Pancreas (tissue), 10 donors: ENCODE results near the gene AHRR. TPM values are rescaled to one million over a fixed set of nuclear protein-coding genes. Genes with fewer than 3 reads are reported as not detected.

ENCODE experiments used
- ATAC-seq, 4 donors: fragments of 200-7000 bp; cut with Tn5 transposase; one replicate each; pipeline versions ENCODE4 v1.8.0 to v1.9.1; 2020; ENCODE audit warnings: mild to moderate bottlenecking in 4 of 4, moderate library complexity in 4 of 4
- DNase-seq, 6 donors: peaks; one replicate each; pipeline ENCODE4 v3.0.0-alpha.2; 2020
- FAIRE-seq: peaks from 2 replicates; lab custom pipeline; 2012; peaks lifted over from hg19 to GRCh38; lab: Jason Lieb, UNC
- H3K27ac ChIP-seq, 4 donors: fragments of 200-600 bp; sonication (generic); 1 replicate in 3 of 4; 2 replicates in 1 of 4; pipeline versions ENCODE4 v1.5.0 to v1.8.0; 2020
- H3K27me3 ChIP-seq, 4 donors: fragments of 200-600 bp; one replicate each; pipeline ENCODE4 v1.8.0; 2021
- H3K36me3 ChIP-seq, 3 donors: fragments of 200-600 bp; sonication (generic) in 1 of 3; one replicate each; pipeline versions ENCODE4 v1.5.0 to v1.8.0; 2020 to 2021
- H3K4me1 ChIP-seq, 3 donors: fragments of 200-600 bp; one replicate each; pipeline ENCODE4 v1.8.0; 2021
- H3K4me3 ChIP-seq, 4 donors: fragments of 200-600 bp; sonication (generic) in 2 of 4; one replicate each; pipeline versions ENCODE4 v1.5.0 to v1.8.0; 2020 to 2021
- H3K9me3 ChIP-seq, 4 donors: fragments of 200-600 bp; one replicate each; pipeline ENCODE4 v1.8.0; 2021
- WGBS, 2 donors: extraction: QIAGEN DNeasy Blood & Tissue Kit; methylation state at CpG; one replicate each; pipeline ENCODE4 v1.1.7; 2013; 5-methylcytosine and 5-hydroxymethylcytosine counted together
- intact Hi-C, 3 donors: fragments of 100-400 bp; cut with DNase I; formaldehyde crosslinking; loops; one replicate each; pipeline versions ENCODE4 v1.11.1 to v1.14.2; 2022
- polyA plus RNA-seq, 2 donors: library from polyadenylated mRNA; stranded (reverse); fragments of 200-250 nt; gene quantifications; one replicate each; pipeline ENCODE4 v1.2.3, GENCODE V29; 2013
- total RNA-seq, 6 donors: library from RNA; stranded (reverse); fragmentation: NEBNext Ultra II Directional in 4 of 6; extraction: Animal tissue kit (Norgen Biotek cat#: 25700) in 4 of 6; gene quantifications; one replicate each; pipeline versions ENCODE4 v1.2.1 to v1.2.4, GENCODE V29; 2021 to 2023
- TF ChIP-seq, protein P1 (sequence below), 4 donors: fragments of 200-600 bp; sonication (generic) in 3 of 4; IDR thresholded peaks; one replicate each; pipeline versions ENCODE4 v1.5.0 to v1.8.0; 2021; ENCODE audit warnings: antibody characterized with exemption in 4 of 4
- donor health status: healthy with polysubstance abuse.
- donor health status: DM: no; HTN: no; CAD: no; lungs with moderate emphysema.
- donor health status: DM: no; HTN: no; CAD: no.
- donor health status: control.
- donor health status: control.
- donor health status: Bipolar disorder and iron deficiency.
- donor health status: DM: yes; HTN: yes; CAD: no.
- donor health status: DM: no; HTN: no; CAD: no.
- donor health status: DM: no; HTN: no; CAD: no.
- donor health status: DM: yes; HTN: yes; CAD: no.

The AHRR gene
- total and polyA plus RNA-seq, 8 donors: 0.34 to 1.7 (median 0.69) TPM

DNA sequence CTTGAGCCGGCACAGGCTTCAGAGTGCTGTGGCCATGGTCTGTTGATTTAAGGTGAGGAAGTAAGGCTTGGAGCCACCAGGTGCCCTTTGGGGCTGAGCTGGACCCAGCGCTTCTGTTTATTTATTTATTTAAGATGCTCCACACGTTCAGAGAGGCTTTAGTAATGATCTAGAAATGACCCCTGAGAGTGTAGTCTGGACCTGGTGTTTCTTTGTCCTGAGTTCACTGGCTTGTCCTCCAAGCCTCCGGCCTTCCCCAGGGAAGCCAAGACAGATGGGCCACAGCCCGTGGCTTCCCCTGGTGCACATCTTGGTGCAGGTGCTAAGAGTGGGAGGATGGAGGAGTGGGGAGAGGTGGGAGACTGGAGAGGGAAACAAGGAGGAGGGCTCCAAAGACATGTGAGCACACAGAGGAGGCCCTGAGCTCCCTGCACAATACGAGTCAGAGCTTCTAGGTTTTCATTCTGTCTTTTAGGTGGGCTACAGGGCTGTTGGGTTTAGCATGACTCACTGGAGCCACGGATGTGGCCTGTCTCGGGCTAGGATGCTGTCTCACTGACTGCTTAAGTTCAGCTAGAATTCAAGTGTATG is 56.9 kb downstream of the AHRR start:
- Histone ChIP-seq H3K9me3 (no peaks in the 10 kb centered on the region), H3K27ac (no peak overlapping the region), H3K27me3 (no peaks in the 10 kb centered on the region), H3K4me3 (no peak overlapping the region), H3K4me1 (no peaks in the 10 kb centered on the region), H3K36me3 (no peaks in the 10 kb centered on the region)
- FAIRE-seq (no peak), ATAC-seq (no peak), DNase-seq (peak in 1 of 6 donors; percentile 18)
- intact Hi-C loops: no loop called here
- TF ChIP-seq, protein P1, sequence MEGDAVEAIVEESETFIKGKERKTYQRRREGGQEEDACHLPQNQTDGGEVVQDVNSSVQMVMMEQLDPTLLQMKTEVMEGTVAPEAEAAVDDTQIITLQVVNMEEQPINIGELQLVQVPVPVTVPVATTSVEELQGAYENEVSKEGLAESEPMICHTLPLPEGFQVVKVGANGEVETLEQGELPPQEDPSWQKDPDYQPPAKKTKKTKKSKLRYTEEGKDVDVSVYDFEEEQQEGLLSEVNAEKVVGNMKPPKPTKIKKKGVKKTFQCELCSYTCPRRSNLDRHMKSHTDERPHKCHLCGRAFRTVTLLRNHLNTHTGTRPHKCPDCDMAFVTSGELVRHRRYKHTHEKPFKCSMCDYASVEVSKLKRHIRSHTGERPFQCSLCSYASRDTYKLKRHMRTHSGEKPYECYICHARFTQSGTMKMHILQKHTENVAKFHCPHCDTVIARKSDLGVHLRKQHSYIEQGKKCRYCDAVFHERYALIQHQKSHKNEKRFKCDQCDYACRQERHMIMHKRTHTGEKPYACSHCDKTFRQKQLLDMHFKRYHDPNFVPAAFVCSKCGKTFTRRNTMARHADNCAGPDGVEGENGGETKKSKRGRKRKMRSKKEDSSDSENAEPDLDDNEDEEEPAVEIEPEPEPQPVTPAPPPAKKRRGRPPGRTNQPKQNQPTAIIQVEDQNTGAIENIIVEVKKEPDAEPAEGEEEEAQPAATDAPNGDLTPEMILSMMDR (IDR thresholded peaks at IDR 0.05): no peak
- WGBS, 2 donors: 65 to 66% methylated on average over 8 of the region's 8 CpGs

DNA sequence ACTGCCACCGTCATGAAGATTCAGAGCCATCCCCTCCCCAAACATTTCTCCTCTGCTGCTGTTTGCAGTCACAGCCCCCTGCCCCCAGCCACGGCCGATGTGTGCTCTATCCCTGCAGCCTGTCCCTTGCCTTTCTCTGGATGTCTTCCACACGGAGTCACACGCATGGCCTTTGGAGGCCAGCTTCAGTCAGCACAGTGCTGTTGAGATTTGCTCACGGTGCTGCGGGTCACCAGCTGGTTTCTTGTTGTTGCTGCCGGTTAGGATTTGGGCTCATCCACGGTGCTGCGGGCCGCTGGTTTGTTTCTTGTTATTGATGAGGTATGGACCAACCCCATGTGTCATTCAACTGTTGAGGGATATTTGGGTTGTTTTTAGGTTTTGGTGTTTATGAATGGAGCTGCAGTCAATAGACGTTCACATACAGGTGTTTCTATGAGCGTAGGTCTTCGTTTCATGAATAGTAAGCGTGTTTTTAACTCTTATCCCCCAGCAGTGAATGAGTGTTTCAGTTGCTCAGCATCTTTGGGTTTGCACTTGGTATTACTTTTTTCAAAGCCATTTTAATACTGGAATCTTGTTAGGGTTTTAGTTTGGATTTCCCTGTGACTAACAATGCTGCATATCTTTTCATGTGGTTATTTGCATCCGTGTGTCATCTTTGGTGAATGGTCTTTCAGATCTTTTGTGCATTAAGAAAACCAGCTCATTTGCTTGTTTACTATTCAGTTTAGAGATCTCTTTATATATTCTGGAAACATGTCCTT is 57.6 kb downstream of the AHRR start:
- FAIRE-seq: no peak
- DNase-seq: peak in 2 of 6 donors; percentile 1 to 25
- 70 to 82% methylated on average over 16 of the region's 16 CpGs for WGBS, 2 donors

DNA sequence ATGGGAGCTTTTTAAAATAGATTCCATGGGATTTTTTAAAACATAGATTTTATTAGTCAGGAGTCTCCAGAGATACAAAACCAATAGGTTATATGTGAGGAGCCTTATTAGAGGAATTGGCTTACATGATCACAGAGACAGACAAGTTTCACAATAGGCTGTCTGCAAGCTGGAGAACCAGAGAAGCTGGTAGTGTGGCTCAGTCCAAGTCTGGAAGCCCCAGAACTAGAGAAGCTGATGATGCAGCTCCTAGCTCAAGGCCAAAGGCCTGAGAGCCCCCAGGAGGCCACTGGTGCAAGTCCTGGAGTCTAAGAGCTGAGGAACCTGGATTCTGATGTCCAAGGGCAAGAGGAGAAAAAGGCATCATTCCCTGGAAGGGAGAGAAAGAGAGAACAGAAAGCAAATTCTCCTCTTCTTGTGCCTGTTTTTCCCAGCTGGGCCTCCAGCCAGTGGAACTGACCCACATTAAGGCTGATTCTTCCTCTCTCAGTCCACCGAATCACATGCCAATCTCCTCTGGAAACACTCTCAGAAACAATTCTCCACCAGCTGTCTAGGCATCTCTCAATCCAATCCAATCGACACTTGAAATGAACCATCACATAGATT is 59.3 kb downstream of the AHRR start:
- Histone ChIP-seq H3K36me3 (no peaks in the 10 kb centered on the region), H3K27ac (no peak overlapping the region), H3K4me3 (no peak overlapping the region), H3K9me3 (no peaks in the 10 kb centered on the region), H3K27me3 (no peaks in the 10 kb centered on the region), H3K4me1 (no peaks in the 10 kb centered on the region)
- 78 to 85% methylated on average over 2 of the region's 2 CpGs for WGBS, 2 donors
- FAIRE-seq: no peak
- DNase-seq: no peak
- no peak for ATAC-seq
- TF ChIP-seq, protein P1 (IDR thresholded peaks at IDR 0.05): no peak
- intact Hi-C loops: no loop called here

More for the DNA sequence above, 57.6 kb downstream of the AHRR start:
- H3K9me3 ChIP-seq: no peaks in the 10 kb centered on the region
- intact Hi-C loops: no loop called here
- TF ChIP-seq, protein P1 (IDR thresholded peaks at IDR 0.05): no peak
- no peaks in the 10 kb centered on the region for H3K4me1 ChIP-seq
- no peak overlapping the region for H3K4me3 ChIP-seq
- no peaks in the 10 kb centered on the region for H3K27me3 ChIP-seq
- ATAC-seq: no peak
- no peaks in the 10 kb centered on the region for H3K36me3 ChIP-seq
- H3K27ac ChIP-seq: no peak overlapping the region

DNA sequence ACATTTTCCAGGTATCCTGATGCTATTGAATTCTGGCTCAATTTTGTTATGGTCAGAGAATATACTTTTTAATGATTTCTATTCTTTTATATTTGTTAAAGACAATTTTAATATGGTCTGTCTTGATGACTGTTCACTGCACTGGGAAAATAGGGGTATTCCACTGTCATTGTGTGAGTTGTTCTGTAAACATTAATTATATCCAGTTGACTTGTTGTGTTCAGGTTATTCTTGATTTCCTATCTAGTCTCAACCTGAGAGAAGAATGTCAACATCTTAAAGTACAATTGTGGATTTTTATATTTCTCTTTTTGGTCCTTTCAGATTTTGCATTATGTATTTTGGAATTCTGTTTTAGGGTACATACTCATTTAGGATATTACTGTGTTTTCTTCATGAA is 61.6 kb downstream of the AHRR start:
- intact Hi-C loops: no loop called here
- H3K36me3 ChIP-seq: no peaks in the 10 kb centered on the region
- no peaks in the 10 kb centered on the region for H3K4me1 ChIP-seq
- DNase-seq (no peak), FAIRE-seq (no peak), ATAC-seq (no peak)
- TF ChIP-seq, protein P1 (IDR thresholded peaks at IDR 0.05): no peak
- H3K4me3 ChIP-seq: no peak overlapping the region
- H3K27ac ChIP-seq: no peak overlapping the region
- no peaks in the 10 kb centered on the region for H3K9me3 ChIP-seq
- no peaks in the 10 kb centered on the region for H3K27me3 ChIP-seq
